ENCODE measurements around the gene APOBEC3C.
"Not testable (repeated sequence)": the region's sequence is repeated elsewhere in the genome, so short reads cannot be mapped to it uniquely, and the experiment has no call there.

DNA sequence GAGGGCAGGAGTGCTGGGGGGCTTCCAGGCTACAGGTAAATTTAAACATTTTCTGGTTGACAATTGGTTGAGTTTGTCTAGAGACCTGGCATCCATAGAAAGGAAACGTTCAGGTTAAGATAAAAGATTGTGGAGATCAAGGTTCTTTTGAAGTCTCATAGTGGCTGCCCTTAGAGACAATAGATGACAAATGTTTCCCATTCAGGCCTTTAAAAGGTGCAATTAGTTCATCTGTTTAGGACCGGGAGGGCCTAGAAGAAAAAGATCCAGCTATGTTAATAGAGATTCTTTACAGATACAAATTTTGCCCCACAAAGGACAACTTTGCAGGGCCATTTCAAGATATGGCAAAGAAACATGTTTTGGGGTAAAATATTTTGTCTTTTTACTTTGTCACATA lies 23.0 kb downstream of the APOBEC3C start:
- TF ChIP-seq, protein P1, sequence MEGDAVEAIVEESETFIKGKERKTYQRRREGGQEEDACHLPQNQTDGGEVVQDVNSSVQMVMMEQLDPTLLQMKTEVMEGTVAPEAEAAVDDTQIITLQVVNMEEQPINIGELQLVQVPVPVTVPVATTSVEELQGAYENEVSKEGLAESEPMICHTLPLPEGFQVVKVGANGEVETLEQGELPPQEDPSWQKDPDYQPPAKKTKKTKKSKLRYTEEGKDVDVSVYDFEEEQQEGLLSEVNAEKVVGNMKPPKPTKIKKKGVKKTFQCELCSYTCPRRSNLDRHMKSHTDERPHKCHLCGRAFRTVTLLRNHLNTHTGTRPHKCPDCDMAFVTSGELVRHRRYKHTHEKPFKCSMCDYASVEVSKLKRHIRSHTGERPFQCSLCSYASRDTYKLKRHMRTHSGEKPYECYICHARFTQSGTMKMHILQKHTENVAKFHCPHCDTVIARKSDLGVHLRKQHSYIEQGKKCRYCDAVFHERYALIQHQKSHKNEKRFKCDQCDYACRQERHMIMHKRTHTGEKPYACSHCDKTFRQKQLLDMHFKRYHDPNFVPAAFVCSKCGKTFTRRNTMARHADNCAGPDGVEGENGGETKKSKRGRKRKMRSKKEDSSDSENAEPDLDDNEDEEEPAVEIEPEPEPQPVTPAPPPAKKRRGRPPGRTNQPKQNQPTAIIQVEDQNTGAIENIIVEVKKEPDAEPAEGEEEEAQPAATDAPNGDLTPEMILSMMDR (IDR thresholded peaks at IDR 0.05; ENCODE audit: insufficient read depth, low read length): not testable (repeated sequence)
- TF ChIP-seq, protein P2, sequence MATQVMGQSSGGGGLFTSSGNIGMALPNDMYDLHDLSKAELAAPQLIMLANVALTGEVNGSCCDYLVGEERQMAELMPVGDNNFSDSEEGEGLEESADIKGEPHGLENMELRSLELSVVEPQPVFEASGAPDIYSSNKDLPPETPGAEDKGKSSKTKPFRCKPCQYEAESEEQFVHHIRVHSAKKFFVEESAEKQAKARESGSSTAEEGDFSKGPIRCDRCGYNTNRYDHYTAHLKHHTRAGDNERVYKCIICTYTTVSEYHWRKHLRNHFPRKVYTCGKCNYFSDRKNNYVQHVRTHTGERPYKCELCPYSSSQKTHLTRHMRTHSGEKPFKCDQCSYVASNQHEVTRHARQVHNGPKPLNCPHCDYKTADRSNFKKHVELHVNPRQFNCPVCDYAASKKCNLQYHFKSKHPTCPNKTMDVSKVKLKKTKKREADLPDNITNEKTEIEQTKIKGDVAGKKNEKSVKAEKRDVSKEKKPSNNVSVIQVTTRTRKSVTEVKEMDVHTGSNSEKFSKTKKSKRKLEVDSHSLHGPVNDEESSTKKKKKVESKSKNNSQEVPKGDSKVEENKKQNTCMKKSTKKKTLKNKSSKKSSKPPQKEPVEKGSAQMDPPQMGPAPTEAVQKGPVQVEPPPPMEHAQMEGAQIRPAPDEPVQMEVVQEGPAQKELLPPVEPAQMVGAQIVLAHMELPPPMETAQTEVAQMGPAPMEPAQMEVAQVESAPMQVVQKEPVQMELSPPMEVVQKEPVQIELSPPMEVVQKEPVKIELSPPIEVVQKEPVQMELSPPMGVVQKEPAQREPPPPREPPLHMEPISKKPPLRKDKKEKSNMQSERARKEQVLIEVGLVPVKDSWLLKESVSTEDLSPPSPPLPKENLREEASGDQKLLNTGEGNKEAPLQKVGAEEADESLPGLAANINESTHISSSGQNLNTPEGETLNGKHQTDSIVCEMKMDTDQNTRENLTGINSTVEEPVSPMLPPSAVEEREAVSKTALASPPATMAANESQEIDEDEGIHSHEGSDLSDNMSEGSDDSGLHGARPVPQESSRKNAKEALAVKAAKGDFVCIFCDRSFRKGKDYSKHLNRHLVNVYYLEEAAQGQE (IDR thresholded peaks at IDR 0.05; ENCODE audit: insufficient replicate concordance, low read depth): not testable (repeated sequence)
- TF ChIP-seq POLR2AphosphoS5 (IDR thresholded peaks at IDR 0.05; ENCODE audit: low read depth); GABPA (IDR thresholded peaks at IDR 0.05; ENCODE audit: low read depth); SPI1 (IDR thresholded peaks at IDR 0.05; ENCODE audit: borderline replicate concordance, low read depth): not testable (repeated sequence)

All from HL-60 (cell line).